CD4-positive, alpha-beta T cell treated with Interleukin-6 for 4 hours (primary cell): ENCODE data around the gene SBNO2.
"Not testable (repeated sequence)": the region's sequence is repeated elsewhere in the genome, so short reads cannot be mapped to it uniquely, and the experiment has no call there.

Source experiments
- DNase-seq: peaks from one replicate; pipeline ENCODE4 v3.0.0-alpha.2; 2020; ENCODE audit warnings: mixed read lengths

The SBNO2 gene

DNA sequence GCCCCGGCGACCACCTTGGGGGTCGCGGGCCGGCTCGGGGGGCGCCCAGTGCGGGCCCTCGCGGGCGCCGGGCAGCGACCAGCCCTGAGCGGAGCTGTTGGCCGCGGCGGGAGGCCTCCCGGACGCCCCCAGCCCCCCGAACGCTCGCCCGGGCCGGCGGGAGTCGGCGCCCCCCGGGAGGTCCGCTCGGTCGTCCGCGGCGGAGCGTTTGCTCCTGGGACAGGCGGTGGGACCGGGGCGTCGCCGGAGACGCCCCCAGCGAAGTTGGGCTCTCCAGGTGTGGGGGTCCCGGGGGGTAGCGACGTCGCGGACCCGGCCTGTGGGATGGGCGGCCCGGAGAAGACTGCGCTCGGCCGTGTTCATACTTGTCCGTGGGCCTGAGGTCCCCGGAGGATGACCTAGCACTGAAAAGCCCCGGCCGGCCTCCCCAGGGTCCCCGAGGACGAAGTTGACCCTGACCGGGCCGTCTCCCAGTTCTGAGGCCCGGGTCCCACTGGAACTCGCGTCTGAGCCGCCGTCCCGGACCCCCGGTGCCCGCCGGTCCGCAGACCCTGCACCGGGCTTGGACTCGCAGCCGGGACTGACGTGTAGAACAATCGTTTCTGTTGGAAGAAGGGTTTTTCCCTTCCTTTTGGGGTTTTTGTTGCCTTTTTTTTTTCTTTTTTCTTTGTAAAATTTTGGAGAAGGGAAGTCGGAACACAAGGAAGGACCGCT is 32.2 kb upstream of the SBNO2 start:
- DNase-seq, result no peak

DNA sequence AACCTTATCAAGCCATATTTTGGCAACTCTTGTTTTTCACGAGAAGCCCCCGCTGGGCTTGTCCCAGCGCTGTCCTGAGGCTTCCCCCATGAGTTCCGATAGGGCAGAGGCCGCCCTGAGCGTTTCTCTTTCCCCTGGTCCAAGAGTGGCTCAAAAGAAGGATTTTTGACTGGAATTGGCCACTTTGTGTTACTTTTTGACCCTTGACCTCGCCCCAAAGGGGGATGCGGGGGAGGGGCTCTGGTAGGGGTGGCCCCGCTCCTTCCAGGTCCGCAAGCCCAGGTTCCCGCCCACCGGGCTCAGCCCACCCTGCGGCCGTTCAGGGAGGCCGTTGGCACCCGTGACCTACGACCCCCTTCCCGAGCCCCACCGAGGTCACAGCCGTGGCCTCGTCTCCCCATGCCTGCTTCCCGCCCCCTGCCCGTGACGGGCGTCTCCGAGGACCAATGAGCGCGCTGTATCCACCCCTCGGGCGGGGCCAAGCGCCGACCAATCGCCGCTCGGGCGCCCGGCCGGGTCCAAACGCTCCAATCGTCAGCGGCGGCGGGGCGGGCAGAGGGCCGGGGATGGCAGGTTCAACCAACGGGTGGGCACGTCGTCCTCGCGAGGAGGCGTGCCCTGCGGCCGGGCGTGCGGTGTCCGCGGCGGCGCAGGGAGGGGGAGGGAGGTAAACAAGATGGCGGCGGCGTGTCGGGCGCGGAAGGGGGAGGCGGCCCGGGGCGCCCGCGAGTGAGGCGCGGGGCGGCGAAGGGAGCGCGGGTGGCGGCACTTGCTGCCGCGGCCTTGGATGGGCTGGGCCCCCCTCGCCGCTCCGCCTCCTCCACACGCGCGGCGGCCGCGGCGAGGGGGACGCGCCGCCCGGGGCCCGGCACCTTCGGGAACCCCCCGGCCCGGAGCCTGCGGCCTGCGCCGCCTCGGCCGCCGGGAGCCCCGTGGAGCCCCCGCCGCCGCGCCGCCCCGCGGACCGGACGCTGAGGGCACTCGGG is 31.3 kb upstream of the SBNO2 start, which contains the start of gene STK11:
Gene STK11 (plus strand): TSS at position 665 of the 986 bp plus-strand sequence. CDS start 1,136 bp downstream, outside the sequence.
- DNase-seq, result peak; percentile 99

DNA sequence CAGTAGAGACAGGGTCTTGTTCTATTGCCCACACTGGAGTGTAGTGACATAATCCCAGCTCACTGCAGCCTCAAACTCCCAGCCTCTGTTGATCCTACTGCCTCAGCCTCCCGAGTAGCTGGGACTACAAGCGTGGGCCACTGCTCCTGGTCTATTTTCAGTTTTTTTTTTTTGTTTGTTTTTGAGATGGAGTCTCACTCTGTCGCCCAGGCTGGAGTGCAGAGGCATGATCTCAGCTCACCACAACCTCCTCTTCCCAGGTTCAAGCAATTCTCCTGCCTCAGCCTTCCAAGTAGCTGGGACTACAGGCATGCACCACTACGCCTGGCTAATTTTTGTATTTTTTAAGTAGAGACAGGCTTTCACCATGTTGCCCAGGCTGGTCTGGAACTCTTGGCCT is 26.5 kb upstream of the SBNO2 start:
- DNase-seq, result not testable (repeated sequence)

DNA sequence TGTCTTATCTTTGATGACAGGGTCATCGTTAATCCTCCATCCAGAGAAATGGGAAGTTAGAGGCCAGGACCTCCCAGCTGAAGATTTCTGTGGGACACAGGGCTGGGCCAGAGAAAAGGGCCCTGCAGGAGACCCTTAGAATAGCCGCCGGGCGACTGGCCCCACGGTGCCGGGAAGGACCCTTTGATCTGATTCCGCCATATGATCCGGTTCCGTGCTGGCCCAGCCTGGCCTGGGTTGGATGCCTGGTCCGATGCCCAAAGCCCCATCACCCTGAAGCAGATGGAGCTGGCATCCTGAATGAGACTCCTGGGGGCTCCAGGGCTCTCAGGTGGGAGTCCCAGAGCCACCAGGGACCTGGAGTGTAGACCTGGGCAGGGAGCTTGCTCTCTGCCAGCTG is 25.5 kb upstream of the SBNO2 start:
- DNase-seq, result no peak

DNA sequence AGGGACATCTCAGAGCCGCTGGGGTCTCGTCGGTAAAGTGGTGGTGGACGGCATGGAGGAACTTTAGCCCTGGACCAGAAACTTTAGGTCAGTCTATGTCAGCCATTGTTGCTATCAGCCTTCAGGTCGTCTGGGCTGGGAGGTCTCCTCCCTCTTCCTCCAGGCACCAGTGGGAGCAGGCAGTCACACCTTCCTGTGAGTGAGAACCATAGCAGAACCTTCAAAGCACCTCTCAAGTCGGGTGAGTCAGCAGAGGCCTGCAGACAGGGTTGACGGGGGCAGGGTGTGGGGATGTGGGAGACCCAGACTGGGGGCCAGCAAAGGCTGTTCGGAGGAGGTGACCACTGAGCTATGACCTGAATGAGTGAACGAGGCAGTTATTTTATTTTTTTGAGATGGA is 15.4 kb upstream of the SBNO2 start:
- DNase-seq, result peak; percentile 81

DNA sequence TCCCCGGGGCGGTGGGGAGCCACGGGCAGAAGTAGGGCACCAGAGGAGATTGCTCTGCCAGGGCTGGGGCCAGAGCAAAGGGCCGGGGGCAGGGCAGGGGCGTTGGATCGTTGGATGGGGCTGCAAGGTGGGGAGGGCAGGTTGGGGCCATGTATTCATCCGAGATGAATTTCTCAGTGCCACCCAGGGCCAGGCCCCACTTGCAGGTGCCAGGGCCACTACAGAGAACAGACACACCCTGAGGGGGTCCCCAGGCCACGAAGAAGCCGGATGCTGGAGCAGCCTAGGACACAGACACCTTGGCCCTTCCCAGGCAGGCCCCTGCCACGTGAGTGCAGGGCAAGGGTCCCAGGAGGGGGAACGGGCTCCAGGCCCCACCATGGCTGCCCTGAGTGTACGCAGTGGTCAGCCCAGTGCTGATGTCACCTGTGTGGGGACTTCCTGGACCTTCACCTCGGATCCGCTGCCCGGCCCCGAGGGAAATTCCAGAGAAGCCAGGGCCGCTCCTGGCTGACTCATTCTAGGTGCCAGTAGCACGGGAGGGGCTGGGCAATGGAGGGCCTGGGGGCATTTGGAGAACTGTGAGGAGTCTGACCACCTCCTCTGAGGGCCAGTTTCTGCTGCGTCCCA is 9.6 kb upstream of the SBNO2 start:
- DNase-seq, result no peak

DNA sequence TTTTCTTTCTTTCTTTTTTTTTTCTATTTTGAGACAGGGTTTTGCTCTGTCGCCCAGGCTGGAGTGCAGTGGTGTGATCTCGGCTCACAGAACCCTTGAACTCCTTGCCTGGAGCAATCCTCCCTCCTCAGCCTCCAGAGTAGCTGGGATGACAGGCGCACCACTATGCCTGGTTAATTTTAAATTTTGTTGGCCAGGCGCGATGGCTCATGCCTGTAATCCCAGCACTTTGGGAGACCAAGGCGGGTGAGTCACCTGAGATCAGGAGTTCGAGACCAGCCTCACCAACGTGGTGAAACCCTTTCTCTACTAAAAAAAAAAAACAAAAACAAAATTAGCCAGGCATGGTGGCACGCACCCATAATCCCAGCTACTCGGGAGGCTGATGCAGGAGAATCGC is 8.7 kb upstream of the SBNO2 start:
- no peak for DNase-seq

DNA sequence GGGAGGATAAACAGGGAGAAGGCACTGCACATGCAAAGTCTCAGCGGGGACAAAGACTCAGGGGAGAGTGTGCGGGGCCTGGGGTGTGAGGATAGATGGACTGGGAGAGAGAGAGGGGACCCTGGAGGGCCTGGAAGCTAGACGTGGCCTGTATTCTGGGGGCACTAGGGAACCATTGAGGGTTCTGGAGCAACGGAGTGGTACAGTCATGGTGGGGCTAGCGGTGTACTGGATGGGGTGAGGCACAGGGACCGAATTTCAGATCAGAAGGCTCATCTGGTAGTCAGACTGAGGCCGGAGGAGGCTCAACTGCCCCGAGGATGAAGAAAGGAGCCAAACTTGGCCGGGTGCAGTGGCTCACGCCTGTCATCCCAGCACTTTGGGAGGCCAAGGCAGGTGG is 8.0 kb upstream of the SBNO2 start:
- DNase-seq, result no peak

DNA sequence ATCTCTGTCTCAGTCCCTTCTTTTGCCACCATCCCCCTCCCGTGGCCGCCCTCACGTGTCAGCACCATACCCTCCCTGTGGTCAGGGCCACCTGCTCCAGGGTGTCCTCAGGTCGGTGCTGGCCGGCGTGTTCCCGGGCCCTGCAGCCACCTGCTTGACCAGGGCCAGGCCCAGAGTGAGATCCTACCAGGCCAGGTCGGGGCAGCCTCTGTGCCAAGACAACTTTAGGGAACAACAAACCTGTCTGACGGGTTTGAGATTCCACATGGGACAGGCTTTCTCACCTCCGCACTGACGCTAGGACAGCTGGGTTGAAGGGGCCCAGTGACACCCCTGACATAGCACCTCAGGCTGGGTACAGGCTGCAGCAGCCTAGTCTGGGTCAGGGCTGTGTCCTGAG is 7.5 kb upstream of the SBNO2 start:
- DNase-seq, result no peak

DNA sequence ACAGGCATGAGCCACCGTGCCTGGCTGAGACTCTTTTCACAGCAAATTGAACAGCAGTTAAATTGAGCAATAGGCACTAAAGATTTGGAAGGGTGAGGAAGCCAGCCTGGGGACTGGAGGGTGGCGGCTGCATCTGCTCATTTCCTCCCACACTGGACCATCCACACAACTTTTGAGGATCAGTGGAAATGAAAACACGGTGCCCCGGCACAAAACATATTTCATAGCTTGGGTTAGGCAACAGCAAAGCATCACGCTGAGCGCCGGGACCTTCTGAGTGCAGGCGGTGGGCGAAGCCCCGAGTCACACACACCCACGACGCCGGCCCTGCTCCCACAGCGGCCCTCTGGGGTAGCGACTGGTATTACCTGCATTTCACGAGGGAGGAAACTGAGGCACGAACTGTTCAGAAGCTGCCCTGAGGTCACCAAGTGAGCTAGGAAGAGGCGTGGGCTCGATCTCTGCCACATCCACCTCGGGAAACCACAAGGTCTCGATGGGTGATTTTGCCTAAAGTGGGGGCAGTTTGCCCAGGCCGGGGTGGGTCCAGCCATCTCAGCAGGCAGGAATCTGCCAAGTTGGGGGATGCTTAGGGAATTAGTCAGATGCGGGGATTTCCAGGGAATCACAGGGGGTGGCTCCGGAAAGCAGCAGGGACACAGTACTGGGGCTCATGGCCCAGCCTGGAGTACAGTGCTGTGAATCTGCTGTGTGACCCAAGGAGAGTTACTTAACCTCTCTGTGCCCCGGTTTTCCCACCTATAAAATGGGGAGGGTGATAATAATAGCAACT is 3.5 kb upstream of the SBNO2 start:
- no peak for DNase-seq

DNA sequence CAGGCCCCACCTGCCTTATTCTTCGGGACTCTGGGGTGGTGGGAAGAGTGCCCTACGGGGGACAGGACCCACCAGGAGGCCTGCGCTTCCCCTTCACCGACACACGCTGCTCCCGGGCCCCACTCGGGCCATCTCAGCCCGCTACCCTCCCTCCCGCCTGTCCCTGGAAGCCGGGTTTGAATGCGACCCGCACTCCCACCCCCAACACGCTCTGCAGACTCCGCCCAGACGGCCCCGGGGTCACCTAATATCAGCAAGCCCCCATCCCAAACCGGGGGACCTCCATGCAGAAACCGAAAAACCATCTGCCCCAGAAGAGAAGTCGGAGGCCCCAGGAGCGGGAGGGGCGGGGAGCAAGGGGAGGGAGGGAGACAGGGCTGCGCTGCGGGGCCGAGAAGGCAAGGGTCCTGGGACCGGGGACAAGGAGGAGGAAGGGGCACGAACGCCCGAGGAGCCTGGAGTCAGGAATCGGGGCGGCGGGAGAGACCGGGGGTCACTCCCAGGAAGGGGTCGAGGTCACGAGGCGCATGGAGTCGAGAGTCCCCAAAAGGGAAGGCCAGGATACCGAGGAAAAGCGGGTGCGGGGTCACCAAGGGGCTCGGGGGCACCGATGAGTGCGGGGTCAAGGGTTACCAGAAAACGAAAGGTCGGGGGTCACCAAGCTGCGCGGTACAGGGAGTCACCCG is 766 bp downstream of the SBNO2 start:
- peak; percentile 32 for DNase-seq

DNA sequence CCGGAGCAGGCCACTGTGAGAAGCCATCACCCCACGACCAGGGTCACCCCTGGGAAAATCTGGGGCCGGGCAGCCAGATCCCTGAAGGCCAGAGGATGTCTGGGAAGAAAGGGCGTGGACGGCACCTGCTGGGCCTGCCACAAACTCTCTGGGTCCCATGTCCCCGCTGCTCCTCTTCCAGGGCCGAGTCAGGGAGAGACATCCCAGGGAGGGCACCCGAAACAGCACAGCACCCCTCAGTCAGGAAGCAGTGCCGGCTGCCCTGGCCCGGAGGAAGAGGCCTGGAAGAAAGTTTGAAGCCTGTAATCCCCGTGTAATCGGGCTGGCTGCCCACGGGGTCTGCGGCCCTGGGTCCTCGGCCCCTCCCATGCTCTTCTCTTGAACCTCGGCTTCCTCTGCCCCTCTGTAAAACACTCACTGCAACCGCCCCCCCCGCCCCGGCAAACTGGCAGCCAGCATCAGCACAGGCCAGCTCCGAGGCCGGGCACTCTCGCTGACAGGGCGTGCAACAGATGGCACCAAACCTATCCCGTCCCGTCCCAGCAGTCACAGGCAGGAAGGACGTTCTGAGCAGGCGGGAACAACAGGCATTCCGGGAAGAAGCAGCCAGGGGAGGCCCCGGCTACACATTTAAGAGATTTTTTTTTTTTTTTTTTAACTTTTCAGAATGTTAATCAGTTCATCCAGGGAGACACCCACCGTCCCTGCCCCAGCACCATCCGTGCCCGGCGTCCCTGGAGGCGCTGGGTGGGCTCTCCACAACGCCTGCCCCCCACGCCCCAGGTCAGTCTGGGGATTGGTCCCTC is 1.5 kb downstream of the SBNO2 start:
- DNase-seq, result no peak

DNA sequence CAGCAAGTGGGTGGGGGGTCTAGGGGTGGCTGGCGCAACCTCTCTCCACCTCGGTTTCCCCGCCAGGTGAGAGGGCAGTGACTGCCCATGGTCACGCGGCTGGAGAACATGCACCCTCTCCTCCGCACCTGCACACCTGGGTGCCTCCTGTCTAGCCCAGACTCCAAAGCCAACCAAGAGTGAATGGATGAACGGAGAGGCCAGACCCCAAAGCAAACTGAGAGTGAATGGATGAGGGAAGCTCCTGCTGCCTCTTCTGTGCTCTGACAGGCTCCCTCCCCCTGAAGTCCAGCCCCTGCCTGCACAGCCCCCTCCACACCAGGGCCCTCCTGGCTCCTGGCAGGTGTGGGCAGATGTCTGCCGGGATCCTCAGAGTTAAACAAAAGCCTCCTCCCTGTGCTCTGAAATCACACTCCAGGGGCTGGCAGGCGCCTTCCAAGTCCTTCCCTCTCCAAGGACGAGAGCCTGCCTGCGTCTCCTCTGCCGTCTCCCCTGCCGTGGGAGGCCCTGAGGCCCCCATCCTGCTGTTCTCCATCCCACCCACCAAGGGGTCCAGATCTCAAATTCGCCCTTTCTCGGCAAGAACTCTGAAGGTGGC is 2.2 kb downstream of the SBNO2 start:
- DNase-seq, result no peak

DNA sequence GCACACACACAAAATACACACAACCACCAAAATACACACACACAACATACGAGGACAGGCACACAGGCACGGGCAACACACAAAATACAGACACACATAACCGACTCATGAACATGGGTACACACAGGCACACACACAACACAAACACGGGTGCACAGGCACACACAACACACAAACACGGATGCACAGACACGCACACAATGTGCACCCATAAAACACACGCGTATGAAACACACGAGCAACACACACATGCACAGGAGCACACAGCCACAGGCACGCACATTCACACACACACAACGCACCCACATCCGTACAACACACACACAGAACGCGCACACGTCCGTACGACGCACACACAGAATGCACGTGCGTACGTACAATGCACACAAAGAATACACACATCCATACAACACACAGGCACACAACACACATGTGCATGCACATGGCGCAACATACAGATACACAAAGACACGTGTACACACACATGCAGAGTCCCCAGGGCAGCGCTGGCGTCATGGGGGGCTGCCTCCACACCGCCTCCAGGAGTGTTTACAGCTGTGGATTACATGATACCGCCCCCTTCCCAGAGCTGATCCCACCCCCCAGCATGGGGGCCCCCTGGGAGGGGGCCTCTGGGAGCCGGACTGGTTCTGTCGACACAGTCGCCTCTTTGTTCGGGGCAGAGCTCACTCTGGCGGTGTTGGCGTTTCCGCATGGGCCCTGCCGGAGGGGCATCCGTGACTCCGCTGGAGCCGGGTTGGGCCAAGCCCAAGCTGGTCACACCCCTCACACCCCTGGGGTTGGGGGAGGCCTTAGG is 2.9 kb downstream of the SBNO2 start:
- no peak for DNase-seq

DNA sequence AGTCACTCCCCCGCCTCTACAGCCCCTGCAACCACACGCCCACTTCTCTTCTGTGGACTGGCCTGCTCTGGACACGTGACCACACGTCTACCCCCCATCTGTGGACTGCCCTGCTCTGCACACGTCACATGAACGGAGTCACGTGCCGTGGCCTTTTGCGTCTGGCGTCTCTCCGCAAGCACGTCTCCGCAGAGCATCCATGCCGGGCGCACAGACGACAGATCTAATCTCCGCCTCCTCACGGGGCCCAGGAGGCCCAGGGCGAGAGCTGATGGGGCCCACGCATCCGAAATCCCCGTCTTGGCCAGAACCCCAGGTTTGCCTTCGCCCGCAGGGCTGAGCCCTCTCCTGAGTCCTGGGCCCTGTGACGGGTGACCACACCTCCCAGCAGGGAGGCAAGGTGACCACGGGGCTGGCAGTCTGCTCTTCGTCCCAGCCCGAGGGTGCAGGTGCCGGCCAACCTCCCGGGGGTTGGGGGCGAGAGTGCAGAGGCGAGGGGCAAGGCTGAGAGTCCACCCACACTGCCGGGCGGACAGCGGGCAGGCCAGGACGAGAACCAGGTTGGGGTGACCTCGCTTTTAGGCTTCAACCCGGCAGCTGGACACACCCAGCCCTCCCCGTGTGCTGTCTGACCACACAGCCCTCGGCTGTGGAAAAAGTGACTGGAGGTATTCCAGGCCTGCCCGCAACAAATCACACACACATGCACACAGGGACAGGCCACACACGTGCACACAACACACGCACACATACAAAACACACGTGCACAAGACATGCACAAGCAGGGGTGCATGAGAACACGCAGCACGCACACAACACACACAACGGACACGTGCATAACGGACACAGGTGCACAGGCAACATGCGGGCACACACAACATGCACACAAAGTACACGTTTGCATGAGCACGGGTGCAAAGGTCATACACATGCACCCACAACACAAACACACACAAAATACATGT is 3.9 kb downstream of the SBNO2 start:
- DNase-seq, result no peak

DNA sequence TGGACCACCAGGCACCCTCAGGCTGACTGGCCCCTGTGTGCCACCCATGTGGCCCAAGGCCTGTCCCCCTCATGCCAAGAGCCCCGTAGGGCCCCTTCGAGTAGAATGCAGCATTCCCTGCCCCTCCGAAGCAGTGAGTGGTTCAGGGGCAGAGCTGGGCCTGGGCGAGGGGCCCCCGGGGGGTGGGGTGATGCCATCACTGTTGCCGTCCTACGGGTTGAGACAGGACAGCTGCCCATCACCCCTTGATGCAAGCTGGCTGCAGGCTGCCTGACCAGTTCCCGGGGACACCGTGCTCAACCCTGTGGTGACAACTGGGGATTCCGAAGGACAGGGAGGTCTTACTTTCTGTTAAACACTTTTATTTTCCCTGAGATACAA is 4.7 kb downstream of the SBNO2 start:
- DNase-seq, result no peak

DNA sequence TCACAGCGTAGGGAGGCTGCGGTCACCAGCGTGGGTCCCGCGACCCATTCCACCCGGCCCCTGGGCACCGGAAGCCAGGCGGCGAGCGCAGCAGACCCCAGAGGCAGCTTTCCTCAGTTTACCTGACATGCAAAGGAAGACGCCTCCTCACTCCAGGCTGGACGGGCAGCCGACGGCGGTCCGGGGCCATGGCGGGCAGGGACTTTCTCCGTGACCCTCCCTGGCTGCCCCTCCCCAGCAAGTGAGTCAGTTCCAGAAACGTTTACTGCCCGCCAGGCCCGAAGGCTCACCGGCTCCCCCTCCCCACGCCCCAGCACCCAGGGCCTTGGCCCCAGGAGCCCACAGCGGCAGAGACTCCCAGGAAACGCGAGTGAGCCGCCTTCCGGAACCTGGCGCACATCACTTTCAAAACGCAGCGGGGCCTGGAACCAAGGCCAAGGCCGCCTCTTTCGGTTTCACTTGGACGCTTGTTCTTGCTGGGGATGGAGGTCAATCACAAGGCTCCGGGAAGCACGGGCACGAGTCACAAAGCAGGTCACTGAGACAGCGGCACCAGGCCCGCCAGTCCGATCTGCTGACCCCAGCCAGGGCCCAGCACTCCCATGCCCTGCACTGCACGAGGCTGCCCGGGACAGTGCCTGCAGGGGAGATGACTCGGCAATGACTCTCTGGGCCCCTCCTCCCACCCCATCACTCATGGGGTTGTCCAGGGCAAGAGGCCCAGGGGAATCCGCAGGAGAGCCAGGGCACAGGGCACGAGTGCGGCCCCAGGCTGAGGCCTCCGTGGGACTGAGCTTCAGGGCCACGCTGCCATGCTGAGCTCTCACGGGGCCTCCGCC is 5.3 kb downstream of the SBNO2 start:
- DNase-seq, result no peak
